Esophagus squamous epithelium (tissue), 5 donors: ENCODE data around the gene HSFX4. TPM values are rescaled to one million over a fixed set of nuclear protein-coding genes. Genes with fewer than 3 reads are reported as not detected.

Experiments used
- DNase-seq: peaks from one replicate; lab custom pipeline; 2025; lab: John Stamatoyannopoulos, UW
- H3K27ac ChIP-seq, 4 donors: fragments of 200-600 bp; sonication (generic); one replicate each; pipeline ENCODE4 v1.5.1; 2016 to 2019; ENCODE audit warnings: mild to moderate bottlenecking in 1 of 4
- H3K27me3 ChIP-seq, 4 donors: fragments of 200-600 bp; sonication (generic); 1 replicate in 3 of 4; 2 replicates in 1 of 4; pipeline versions ENCODE4 v1.5.1 to v1.6.0; 2017 to 2021; ENCODE audit warnings: antibody characterized with exemption in 1 of 4
- H3K36me3 ChIP-seq, 3 donors: fragments of 200-600 bp; sonication (generic); one replicate each; pipeline ENCODE4 v1.5.1; 2016 to 2019
- H3K4me1 ChIP-seq, 3 donors: fragments of 200-600 bp; sonication (generic); one replicate each; pipeline ENCODE4 v1.5.1; 2017 to 2019
- H3K4me3 ChIP-seq, 4 donors: fragments of 200-600 bp; sonication (generic); 1 replicate in 3 of 4; 2 replicates in 1 of 4; pipeline ENCODE4 v1.5.1; 2016 to 2019; ENCODE audit warnings: mild to moderate bottlenecking in 2 of 4, moderate library complexity in 1 of 4
- H3K9me3 ChIP-seq, 3 donors: fragments of 200-600 bp; sonication (generic); one replicate each; pipeline ENCODE4 v1.5.1; 2016 to 2019
- CTCF ChIP-seq, 6 experiments: fragments of 450-650 bp in 4 of 6; fragments of 200-600 bp in 2 of 6; sonication (generic) in 2 of 6; IDR thresholded peaks; one replicate each; pipeline ENCODE4 v1.5.1; 2016 to 2019; ENCODE audit warnings: antibody characterized with exemption in 6 of 6, mild to moderate bottlenecking in 4 of 6, moderate library complexity in 4 of 6
- POLR2A ChIP-seq, 4 donors: fragments of 450-650 bp; IDR thresholded peaks; one replicate each; pipeline ENCODE4 v1.6.1; 2017; ENCODE audit warnings: antibody characterized with exemption in 4 of 4, mild to moderate bottlenecking in 4 of 4, moderate library complexity in 3 of 4
- WGBS, 2 donors: methylation state at CpG; one replicate each; pipeline ENCODE4 v1.1.5; 2018; 5-methylcytosine and 5-hydroxymethylcytosine counted together
- intact Hi-C: fragments of 100-400 bp; cut with DNase I; formaldehyde crosslinking; loops from one replicate; pipeline ENCODE4 v1.15.0; 2022
- total RNA-seq, 4 donors: library from RNA; depleted of rRNA; stranded (reverse); fragments of >200 nt; gene quantifications; one replicate each; pipeline ENCODE4 v1.1.0, GENCODE V29; 2016
- donor health status: DM: yes; HTN: yes; CAD: no.

HSFX4 gene
- total RNA-seq, 4 donors from 2014 or later = not detected

- no peak for DNase-seq
- H3K4me3 ChIP-seq = no peak overlapping the region
Measured at GRCh38 chrX:149979126-149979644, 49.8 kb downstream of the HSFX4 start.

More at GRCh38 chrX:149979126-149979644, 49.8 kb downstream of the HSFX4 start:
- Histone ChIP-seq H3K27me3 (no peaks in the 10 kb centered on the region), H3K4me1 (peaks cover 0 to 11% (median 0%) of the 10 kb centered on the region in 3 donors), H3K36me3 (no peaks in the 10 kb centered on the region), H3K27ac (no peak overlapping the region), H3K9me3 (no peaks in the 10 kb centered on the region)
- 64 to 67% methylated on average over 1 to 3 of the region's 3 CpGs for WGBS, 2 donors
- TF ChIP-seq POLR2A (IDR thresholded peaks at IDR 0.05) = no peak
- no peak for TF ChIP-seq CTCF (IDR thresholded peaks at IDR 0.05)
- intact Hi-C loops = no loop called here

Other genes with a start within 250 kb of the HSFX4 start
- gene MAGEA11, start 217.5 kb upstream of the HSFX4 start, total RNA-seq = under 1 TPM in 2 of 4 donors, not detected in 2; 0.30 to 0.44 TPM
- gene HSFX1, start 155.5 kb upstream of the HSFX4 start, total RNA-seq = 1 to 10 TPM in 2 of 4 donors, under 1 TPM in 1, not detected in 1; 0.35 to 1.4 (median 1.1) TPM
- not detected for gene MAGEA9, start 147.6 kb upstream of the HSFX4 start, total RNA-seq
- not detected for gene MAGEA8, start 48.4 kb upstream of the HSFX4 start, total RNA-seq
- gene EOLA2, start 8.9 kb downstream of the HSFX4 start, total RNA-seq = 10 to 100 TPM; 12.7 to 23.3 (median 19.0) TPM